GM23248 (cell line): ENCODE data around the gene RARG. TPM values are rescaled to one million over a fixed set of nuclear protein-coding genes. Genes with fewer than 3 reads are reported as not detected.
"Not testable (repeated sequence)": the region's sequence is repeated elsewhere in the genome, so short reads cannot be mapped to it uniquely, and the experiment has no call there.

ENCODE experiments used
- DNase-seq: peaks from one replicate; pipeline ENCODE4 v3.0.0-alpha.2; 2015
- H2AFZ ChIP-seq: fragments of 200-600 bp; sonication (generic); 2 replicates; pipeline ENCODE4 v1.6.1; 2016; ENCODE audit warnings: antibody characterized with exemption
- H3F3A ChIP-seq: fragments of 200-600 bp; sonication (generic); 2 replicates; pipeline ENCODE4 v1.6.1; 2016; ENCODE audit warnings: mild to moderate bottlenecking, antibody characterized with exemption, mixed run types; ENCODE audit not compliant: insufficient read depth
- H3K27ac ChIP-seq: fragments of 200-600 bp; sonication (generic); 2 replicates; pipeline ENCODE4 v1.5.1; 2016; ENCODE audit warnings: mild to moderate bottlenecking
- H3K27me3 ChIP-seq: fragments of 200-600 bp; sonication (generic); replicated peaks from 2 replicates; pipeline ENCODE4 v1.6.1; 2016; ENCODE audit warnings: mild to moderate bottlenecking; ENCODE audit not compliant: insufficient read depth
- H3K36me3 ChIP-seq: fragments of 200-600 bp; sonication (generic); 2 replicates; pipeline ENCODE4 v1.6.1; 2016; ENCODE audit warnings: low read depth, mild to moderate bottlenecking
- H3K4me1 ChIP-seq: fragments of 200-600 bp; sonication (generic); 2 replicates; pipeline ENCODE4 v1.6.1; 2016; ENCODE audit warnings: mild to moderate bottlenecking; ENCODE audit not compliant: insufficient read depth
- H3K4me2 ChIP-seq: fragments of 200-600 bp; sonication (generic); one replicate; pipeline ENCODE4 v1.6.1; 2016; ENCODE audit warnings: mild to moderate bottlenecking; ENCODE audit not compliant: unreplicated experiment
- H3K4me3 ChIP-seq: fragments of 200-600 bp; sonication (generic); 2 replicates; pipeline ENCODE4 v1.5.1; 2016; ENCODE audit warnings: mild to moderate bottlenecking
- H3K79me2 ChIP-seq: fragments of 200-600 bp; sonication (generic); 2 replicates; pipeline ENCODE4 v1.6.1; 2016; ENCODE audit warnings: mild to moderate bottlenecking; ENCODE audit not compliant: insufficient read depth
- H3K9ac ChIP-seq: fragments of 200-600 bp; sonication (generic); 2 replicates; pipeline ENCODE4 v1.6.1; 2016; ENCODE audit warnings: mild to moderate bottlenecking
- H3K9me2 ChIP-seq: fragments of 200-600 bp; sonication (generic); 2 replicates; pipeline ENCODE4 v1.6.1; 2016; ENCODE audit warnings: mixed run types, mild to moderate bottlenecking, moderate library complexity; ENCODE audit not compliant: insufficient read depth
- H3K9me3 ChIP-seq: fragments of 200-600 bp; sonication (generic); one replicate; pipeline ENCODE4 v1.6.1; 2017; ENCODE audit warnings: low read depth
- H4K20me1 ChIP-seq: fragments of 200-600 bp; sonication (generic); 2 replicates; pipeline ENCODE4 v1.6.0; 2016; ENCODE audit not compliant: insufficient read depth
- EZH2 ChIP-seq: fragments of 200-600 bp; sonication (generic); IDR thresholded peaks from 2 replicates; pipeline ENCODE4 v1.6.1; 2018; ENCODE audit warnings: antibody characterized with exemption, mild to moderate bottlenecking; ENCODE audit not compliant: insufficient read depth, poor library complexity, severe bottlenecking
- EZH2phosphoT487 ChIP-seq: fragments of 200-600 bp; sonication (generic); IDR thresholded peaks from 2 replicates; pipeline ENCODE4 v1.6.1; 2018; ENCODE audit warnings: antibody characterized with exemption, moderate library complexity, mild to moderate bottlenecking, low read depth; ENCODE audit not compliant: insufficient read depth
- WGBS, 2 experiments: methylation state at CpG; one replicate each; pipeline ENCODE4 v1.1.6; 2015 to 2017; ENCODE audit warnings: low lambda C conversion rate in 2 of 2, low coverage in 1 of 2; ENCODE audit errors: missing lambda C conversion rate in 2 of 2; 5-methylcytosine and 5-hydroxymethylcytosine counted together
- in situ Hi-C: fragments of 300-500 bp; cut with MboI; formaldehyde crosslinking; loops from 2 replicates; pipeline ENCODE4 v1.15.0; 2020
- polyA plus RNA-seq: library from polyadenylated mRNA; unstranded; fragments of >200 nt; fragmentation: Nextera tagmentation; extraction: Ambion mirVana; gene quantifications from 2 replicates; pipeline ENCODE4 v1.2.1, GENCODE V29; 2016
- total RNA-seq: library from RNA; depleted of rRNA; stranded (reverse); fragments of >200 nt; shearing (Covaris generic); gene quantifications from 2 replicates; pipeline ENCODE4 v1.2.3, GENCODE V29; 2014

Gene RARG
- total and polyA plus RNA-seq, 2 experiments from 2014 or later, result 75.3 to 116 TPM

- H3K27ac ChIP-seq, result peak overlapping the region; percentile 94
- 1 to 2% methylated on average over 33 to 56 of the region's 57 CpGs for WGBS, 2 experiments
- peaks cover 66% of the 10 kb centered on the region for H3K79me2 ChIP-seq
- no peaks in the 10 kb centered on the region; the same call in 1 of the 2 replicates for H4K20me1 ChIP-seq
- H3K4me2 ChIP-seq, result peak overlapping the region; percentile 79
- H3K4me3 ChIP-seq, result peak overlapping the region; percentile 72
- in situ Hi-C loops, result no loop called here
- no peaks in the 10 kb centered on the region for H3K9me2 ChIP-seq
- peaks cover 37% of the 10 kb centered on the region for H3F3A ChIP-seq
- peaks cover 20% of the 10 kb centered on the region; the same call in 1 of the 2 replicates for H3K36me3 ChIP-seq
- peaks cover 32% of the 10 kb centered on the region for H3K4me1 ChIP-seq
- peak overlapping the region; percentile 93; the same call in 1 of the 2 replicates for H2AFZ ChIP-seq
- no peak for TF ChIP-seq EZH2
- no peak for TF ChIP-seq EZH2phosphoT487
- DNase-seq, result peak; percentile 85
- no peaks in the 10 kb centered on the region for H3K27me3 ChIP-seq
- no peaks in the 10 kb centered on the region for H3K9me3 ChIP-seq
- peak overlapping the region; percentile 91 for H3K9ac ChIP-seq
Observed at GRCh38 chr12:53180931-53181645, 50.9 kb downstream of the RARG start.

GRCh38 chr12:53180220-53180930 lies 51.6 kb downstream of the RARG start, which contains the start of the genes CSAD and ZNF740:
Gene CSAD (minus strand): TSS chr12:53180925. CDS start chr12:53173470, 7,455 bp downstream.
Gene ZNF740 (plus strand): TSS chr12:53180722. CDS start chr12:53181984, 1,262 bp downstream.
- H3K4me2 ChIP-seq, result peak within 1 kb of the TSS; percentile 95
- TF ChIP-seq EZH2 (no peak), EZH2phosphoT487 (no peak)
- peaks cover 13% of the 10 kb centered on the region; the same call in 1 of the 2 replicates for H3K36me3 ChIP-seq
- peaks cover 38% of the 10 kb centered on the region for H3F3A ChIP-seq
- peaks cover 36% of the 10 kb centered on the region for H3K4me1 ChIP-seq
- peak within 1 kb of the TSS; percentile 91 for H3K9ac ChIP-seq
- peak within 1 kb of the TSS; percentile 94 for H3K27ac ChIP-seq
- no peaks in the 10 kb centered on the region; the same call in 1 of the 2 replicates for H4K20me1 ChIP-seq
- H3K79me2 ChIP-seq, result peaks cover 65% of the 10 kb centered on the region
- peak within 1 kb of the TSS; percentile 72 for H3K4me3 ChIP-seq
- in situ Hi-C loops, result no loop called here
- peak within 1 kb of the TSS; percentile 93 for H2AFZ ChIP-seq
- 1% methylated on average over 40 to 60 of the region's 70 CpGs for WGBS, 2 experiments
- no peaks in the 10 kb centered on the region for H3K9me2 ChIP-seq
- no peaks in the 10 kb centered on the region for H3K27me3 ChIP-seq
- H3K9me3 ChIP-seq, result no peaks in the 10 kb centered on the region
- DNase-seq, result peak; percentile 99

- Histone ChIP-seq H4K20me1 (no peaks in the 10 kb centered on the region; the same call in 1 of the 2 replicates), H3F3A (peaks cover 44% of the 10 kb centered on the region), H3K27me3 (no peaks in the 10 kb centered on the region), H3K79me2 (peaks cover 60% of the 10 kb centered on the region), H2AFZ (peak overlapping the region; percentile 93), H3K4me2 (peak overlapping the region; percentile 95), H3K9me2 (no peaks in the 10 kb centered on the region), H3K27ac (peak overlapping the region; percentile 94), H3K9ac (peak overlapping the region; percentile 91), H3K9me3 (no peaks in the 10 kb centered on the region), H3K36me3 (peaks cover 7% of the 10 kb centered on the region; the same call in 1 of the 2 replicates), H3K4me1 (peaks cover 42% of the 10 kb centered on the region), H3K4me3 (peak overlapping the region; percentile 72)
- 12 to 13% methylated on average over 12 of the region's 12 CpGs for WGBS, 2 experiments
- no peak for DNase-seq
- TF ChIP-seq EZH2phosphoT487 (no peak), EZH2 (no peak)
- in situ Hi-C loops, result no loop called here
Observed at GRCh38 chr12:53179687-53180219, 52.3 kb downstream of the RARG start.

GRCh38 chr12:53178803-53179202 lies 53.2 kb downstream of the RARG start:
- WGBS, 2 experiments, result 93% methylated on average over 14 of the region's 14 CpGs
- Histone ChIP-seq H3F3A (peaks cover 49% of the 10 kb centered on the region), H3K27ac (0 out of 2 replicates have a peak overlapping the region, but pooled peaks have one; percentile 94), H3K79me2 (peaks cover 50% of the 10 kb centered on the region), H3K4me1 (peaks cover 48% of the 10 kb centered on the region)
- H3K36me3 ChIP-seq, H3K4me3 ChIP-seq, H3K9me2 ChIP-seq, H4K20me1 ChIP-seq, DNase-seq, H3K9ac ChIP-seq, H3K9me3 ChIP-seq, H3K27me3 ChIP-seq, H3K4me2 ChIP-seq, H2AFZ ChIP-seq, in situ Hi-C loops: not testable (repeated sequence)

GRCh38 chr12:53177447-53177846 lies 54.6 kb downstream of the RARG start:
- H3K4me2 ChIP-seq, H3K4me3 ChIP-seq, DNase-seq, H3K9ac ChIP-seq, in situ Hi-C loops, H3K27me3 ChIP-seq, H2AFZ ChIP-seq, H4K20me1 ChIP-seq, H3K9me2 ChIP-seq, H3K27ac ChIP-seq, H3K36me3 ChIP-seq, H3K9me3 ChIP-seq: not testable (repeated sequence)
- H3F3A ChIP-seq, result peaks cover 54% of the 10 kb centered on the region
- peaks cover 37% of the 10 kb centered on the region for H3K79me2 ChIP-seq
- 93% methylated on average over 5 to 6 of the region's 6 CpGs for WGBS, 2 experiments
- H3K4me1 ChIP-seq, result peaks cover 50% of the 10 kb centered on the region
